OCI-LY1 (cell line): Measurements from ENCODE around the gene ZNF396.

Experiments
- CTCF ChIP-seq: fragments of 200-600 bp; sonication (generic), shearing (Covaris generic); IDR thresholded peaks from 2 replicates; pipeline ENCODE4 v1.5.1; 2017; ENCODE audit warnings: mild to moderate bottlenecking, antibody characterized with exemption, low read length, moderate library complexity, mixed read lengths
- EZH2 ChIP-seq: fragments of 200-600 bp; sonication (generic), shearing (Covaris generic); IDR thresholded peaks from 2 replicates; pipeline ENCODE4 v1.8.0; 2017; ENCODE audit warnings: borderline replicate concordance, mixed run types, mild to moderate bottlenecking, antibody characterized with exemption, low read length, moderate library complexity, mixed read lengths

GRCh38 chr18:35371412-35372195, 5.5 kb downstream of the ZNF396 start:
- TF ChIP-seq CTCF = no peak
- no peak for TF ChIP-seq EZH2
